Esophagus (tissue), 2 donors: ENCODE data around the gene RTP3. TPM values are rescaled to one million over a fixed set of nuclear protein-coding genes. Genes with fewer than 3 reads are reported as not detected.

ENCODE experiments used
- H3K27ac ChIP-seq, 2 donors: one replicate each; pipeline ENCODE4 v1.5.1; 2013; ENCODE audit warnings: low read depth in 2 of 2, mild to moderate bottlenecking in 2 of 2, inconsistent platforms in 1 of 2, low read length in 1 of 2, moderate library complexity in 1 of 2
- H3K27me3 ChIP-seq, 2 donors: one replicate each; pipeline ENCODE4 v1.6.1; 2013; ENCODE audit warnings: low read length in 2 of 2, control low read depth in 1 of 2, mild to moderate bottlenecking in 1 of 2; ENCODE audit not compliant: insufficient read depth in 2 of 2, control insufficient read depth in 1 of 2
- H3K36me3 ChIP-seq, 2 donors: one replicate each; pipeline ENCODE4 v1.6.1; 2013; ENCODE audit warnings: low read length in 1 of 2; ENCODE audit not compliant: control insufficient read depth in 2 of 2, insufficient read depth in 2 of 2
- H3K4me1 ChIP-seq, 2 donors: one replicate each; pipeline ENCODE4 v1.6.1; 2013; ENCODE audit warnings: low read length in 1 of 2; ENCODE audit not compliant: control insufficient read depth in 2 of 2, insufficient read depth in 2 of 2
- H3K4me3 ChIP-seq, 2 donors: one replicate each; pipeline ENCODE4 v1.5.1; 2013; ENCODE audit warnings: low read length in 2 of 2, mild to moderate bottlenecking in 2 of 2, low read depth in 1 of 2, moderate library complexity in 1 of 2
- H3K9me3 ChIP-seq, 2 donors: one replicate each; pipeline ENCODE4 v1.6.1; 2013; ENCODE audit warnings: mild to moderate bottlenecking in 2 of 2, low read depth in 1 of 2, low read length in 1 of 2, moderate library complexity in 1 of 2; ENCODE audit not compliant: control insufficient read depth in 2 of 2, insufficient read depth in 1 of 2
- WGBS, 2 donors: extraction: QIAGEN DNeasy Blood & Tissue Kit; methylation state at CpG; one replicate each; pipeline ENCODE4 v1.1.7; 2013; 5-methylcytosine and 5-hydroxymethylcytosine counted together
- polyA plus RNA-seq, 2 donors: library from polyadenylated mRNA; stranded (reverse); fragments of 200-250 nt; gene quantifications; one replicate each; pipeline ENCODE4 v1.2.3, GENCODE V29; 2013
- donor health status: healthy with polysubstance abuse.
- donor health status: Bipolar disorder and iron deficiency.

The RTP3 gene
- polyA plus RNA-seq: not detected

GRCh38 chr3:46497556-46498265 is at the start of gene RTP3:
TSS of gene RTP3 (plus strand) at chr3:46497976. CDS start at chr3:46498063, 87 bp downstream.
- H3K4me3 ChIP-seq: no peak within 1 kb of the TSS
- WGBS, 2 donors: 68 to 74% methylated on average over 9 of the region's 9 CpGs
- H3K36me3 ChIP-seq: no peaks in the 10 kb centered on the region
- H3K9me3 ChIP-seq: no peaks in the 10 kb centered on the region
- no peak within 1 kb of the TSS for H3K27ac ChIP-seq
- H3K27me3 ChIP-seq: no peaks in the 10 kb centered on the region
- peaks cover 0 to 2% of the 10 kb centered on the region in 2 donors for H3K4me1 ChIP-seq

DNA sequence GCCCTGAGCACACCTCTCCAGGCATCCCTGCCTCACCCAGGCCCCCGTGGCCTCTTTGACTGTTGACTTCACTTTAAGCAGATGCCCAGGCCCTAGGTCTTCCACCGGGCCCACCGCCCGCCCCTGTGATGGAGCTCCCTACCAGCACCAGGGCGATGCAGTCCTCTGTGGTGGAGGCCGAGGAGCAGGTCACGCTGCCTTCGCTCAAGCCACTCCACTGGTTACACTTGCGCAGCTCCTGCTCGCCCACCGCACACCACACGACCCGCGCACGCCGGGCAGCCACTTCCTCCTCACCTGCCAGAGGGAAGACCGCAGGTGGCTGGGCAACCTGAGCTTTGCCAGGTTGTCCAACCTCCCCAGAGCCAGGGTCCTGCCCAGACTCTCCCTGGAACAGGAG is 49.1 kb upstream of the RTP3 start:
- no peaks in the 10 kb centered on the region for H3K9me3 ChIP-seq
- 93 to 94% methylated on average over 17 of the region's 17 CpGs for WGBS, 2 donors
- H3K36me3 ChIP-seq: no peaks in the 10 kb centered on the region
- H3K27ac ChIP-seq: no peak overlapping the region
- no peaks in the 10 kb centered on the region for H3K27me3 ChIP-seq
- no peak overlapping the region for H3K4me3 ChIP-seq
- no peaks in the 10 kb centered on the region for H3K4me1 ChIP-seq

- H3K27me3 ChIP-seq: no peaks in the 10 kb centered on the region
- no peaks in the 10 kb centered on the region for H3K36me3 ChIP-seq
- WGBS, 2 donors: 69 to 71% methylated on average over 14 of the region's 14 CpGs
- H3K9me3 ChIP-seq: no peaks in the 10 kb centered on the region
- H3K4me3 ChIP-seq: no peak overlapping the region
- H3K27ac ChIP-seq: no peak overlapping the region
- H3K4me1 ChIP-seq: no peaks in the 10 kb centered on the region
Measured at GRCh38 chr3:46449755-46450552, 47.8 kb upstream of the RTP3 start.

- Histone ChIP-seq H3K4me1 (no peaks in the 10 kb centered on the region), H3K36me3 (no peaks in the 10 kb centered on the region), H3K27me3 (no peaks in the 10 kb centered on the region), H3K9me3 (no peaks in the 10 kb centered on the region), H3K27ac (no peak overlapping the region), H3K4me3 (no peak overlapping the region)
- WGBS, 2 donors: 71 to 74% methylated on average over 7 of the region's 7 CpGs
Measured at GRCh38 chr3:46453526-46454208, 44.1 kb upstream of the RTP3 start.

DNA sequence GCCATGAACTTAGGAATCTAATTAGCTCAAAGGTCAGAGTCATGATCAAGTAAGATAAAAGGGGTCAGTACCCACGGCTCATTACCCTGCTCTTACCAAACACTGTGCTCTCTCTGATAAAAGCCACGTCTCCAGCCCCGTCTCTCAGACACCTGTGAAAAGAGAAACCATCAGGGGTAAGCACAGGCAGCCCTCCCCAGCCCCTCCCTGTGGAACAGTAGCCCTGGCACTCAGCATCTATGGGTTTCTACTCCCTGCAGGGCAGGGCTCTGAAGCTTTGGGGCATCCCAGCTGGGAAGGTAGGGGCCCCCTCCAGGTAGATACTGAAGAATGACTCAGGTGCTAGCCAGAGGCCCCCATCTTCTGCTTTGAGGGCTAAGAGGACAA is 43.6 kb upstream of the RTP3 start:
- 60 to 75% methylated on average over 3 of the region's 3 CpGs for WGBS, 2 donors
- H3K27me3 ChIP-seq: no peaks in the 10 kb centered on the region
- no peak overlapping the region for H3K27ac ChIP-seq
- no peaks in the 10 kb centered on the region for H3K4me1 ChIP-seq
- H3K36me3 ChIP-seq: no peaks in the 10 kb centered on the region
- H3K4me3 ChIP-seq: no peak overlapping the region
- no peaks in the 10 kb centered on the region for H3K9me3 ChIP-seq

- no peaks in the 10 kb centered on the region for H3K36me3 ChIP-seq
- no peak overlapping the region for H3K4me3 ChIP-seq
- H3K27ac ChIP-seq: no peak overlapping the region
- H3K9me3 ChIP-seq: no peaks in the 10 kb centered on the region
- no peaks in the 10 kb centered on the region for H3K4me1 ChIP-seq
- 84 to 87% methylated on average over 7 of the region's 7 CpGs for WGBS, 2 donors
- H3K27me3 ChIP-seq: no peaks in the 10 kb centered on the region
Measured at GRCh38 chr3:46454606-46455005, 43.2 kb upstream of the RTP3 start.

GRCh38 chr3:46455231-46456115 is 42.3 kb upstream of the RTP3 start:
- no peaks in the 10 kb centered on the region for H3K4me1 ChIP-seq
- H3K4me3 ChIP-seq: no peak overlapping the region
- H3K36me3 ChIP-seq: no peaks in the 10 kb centered on the region
- no peaks in the 10 kb centered on the region for H3K27me3 ChIP-seq
- WGBS, 2 donors: 85 to 86% methylated on average over 21 of the region's 21 CpGs
- no peaks in the 10 kb centered on the region for H3K9me3 ChIP-seq
- H3K27ac ChIP-seq: no peak overlapping the region

- Histone ChIP-seq H3K27ac (no peak overlapping the region), H3K4me3 (no peak overlapping the region), H3K36me3 (no peaks in the 10 kb centered on the region), H3K9me3 (no peaks in the 10 kb centered on the region), H3K27me3 (no peaks in the 10 kb centered on the region), H3K4me1 (no peaks in the 10 kb centered on the region)
- 92 to 94% methylated on average over 14 of the region's 14 CpGs for WGBS, 2 donors
Measured at GRCh38 chr3:46456118-46456517, 41.7 kb upstream of the RTP3 start.

DNA sequence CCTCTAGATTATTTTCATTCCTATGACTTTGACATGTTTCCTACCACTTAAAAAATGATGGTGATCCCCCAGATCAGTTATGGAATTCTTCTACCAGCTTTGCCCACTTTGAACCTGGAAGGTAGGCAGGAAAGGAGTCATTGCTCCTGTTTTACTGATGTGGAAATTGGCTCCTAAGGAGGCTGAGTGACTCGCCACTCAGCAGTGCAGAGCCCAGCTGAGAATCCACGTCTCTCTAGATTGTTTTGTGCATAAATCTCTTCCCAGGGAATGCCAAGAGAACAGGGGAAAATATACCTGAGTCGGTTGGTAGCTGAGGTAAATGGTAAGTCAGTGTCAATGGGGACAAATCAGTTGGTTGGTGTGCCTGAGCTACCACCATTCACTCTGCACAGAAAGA is 37.7 kb upstream of the RTP3 start:
- WGBS, 2 donors: 71 to 72% methylated on average over 3 of the region's 3 CpGs

More for the DNA sequence above, 37.7 kb upstream of the RTP3 start:
- H3K9me3 ChIP-seq: no peaks in the 10 kb centered on the region
- no peaks in the 10 kb centered on the region for H3K36me3 ChIP-seq
- peaks cover 0 to 5% of the 10 kb centered on the region in 2 donors for H3K4me1 ChIP-seq
- no peak overlapping the region for H3K4me3 ChIP-seq
- H3K27me3 ChIP-seq: peaks cover 0 to 4% of the 10 kb centered on the region in 2 donors
- H3K27ac ChIP-seq: no peak overlapping the region
